ENCODE measurements around the gene SLC12A7. TPM values are rescaled to one million over a fixed set of nuclear protein-coding genes. Genes with fewer than 3 reads are reported as not detected.

The SLC12A7 gene
- total and polyA plus RNA-seq, 2 of the 13 experiments (the other 11 are each of a cell fraction or from before 2014, with no cell fraction given) = 14.0 to 18.5 TPM

GRCh38 chr5:1045960-1046560 is 65.8 kb downstream of the SLC12A7 start:
- Histone ChIP-seq H3K4me2 (ENCODE audit: low read depth, low read length) (no peak overlapping the region), H3K9me3 (ENCODE audit: low read length) (no peaks in the 10 kb centered on the region), H3K27ac (ENCODE audit: extremely low read length, insufficient read depth, low read length) (no peak overlapping the region), H3K27me3 (ENCODE audit: control insufficient read depth in 1 of 2, insufficient read depth in 2 of 2, low read length in 2 of 2) (0 out of 5 replicates have a peak, but pooled peaks cover 0 to under 1% of the 10 kb centered on the region in 2 experiments), H3K4me1 (ENCODE audit: insufficient read depth, low read length) (no peaks in the 10 kb centered on the region), H2AFZ (ENCODE audit: low read length) (no peak overlapping the region), H3K9ac (ENCODE audit: insufficient read depth, low read depth, low read length) (no peak overlapping the region), H3K4me3 (replicated peaks in 1 of 3; ENCODE audit: insufficient read depth in 1 of 3, low read depth in 2 of 3, low read length in 3 of 3) (no peak overlapping the region), H4K20me1 (ENCODE audit: insufficient read depth, low read length) (no peaks in the 10 kb centered on the region), H3K79me2 (ENCODE audit: insufficient read depth, low read length) (no peaks in the 10 kb centered on the region), H3K36me3 (replicated peaks in 1 of 2; ENCODE audit: control insufficient read depth in 1 of 2, insufficient read depth in 2 of 2, low read length in 2 of 2) (no peaks in the 10 kb centered on the region)
- BruUV-seq (replicated peaks) = no TSS peak
- in situ Hi-C loops (cut with HindIII; ENCODE audit: extremely low pct_ligation_motif_present, low pct_unique_long_range_greater_than_20kb) = no loop called here
- FAIRE-seq (no peak), ATAC-seq (no peak), DNase-seq (ENCODE audit: low spot score) (no peak)
- WGBS (ENCODE audit: low lambda C conversion rate) = 48% methylated on average over 9 of the region's 9 CpGs
- intact Hi-C loops (cut with micrococcal nuclease; ENCODE audit: unreplicated experiment) = no loop called here
- ChIA-PET POLR2A (no interaction called here), CTCF (ENCODE audit: low intra/inter-chr PET ratio, low total read pairs) (no interaction called here)
- no peak for TF ChIP-seq ATF4 (CRISPR knock-in tag; IDR thresholded peaks at IDR 0.05)
- no peak for TF ChIP-seq CBX2 (IDR thresholded peaks at IDR 0.05; ENCODE audit: low read depth, low read length)
- no peak for TF ChIP-seq CBX2 (CRISPR knock-in tag; IDR thresholded peaks at IDR 0.05; ENCODE audit: low read depth)
- no peak for TF ChIP-seq ARNTL (CRISPR knock-in tag; IDR thresholded peaks at IDR 0.05)
- TF ChIP-seq ZSCAN25 (CRISPR knock-in tag; IDR thresholded peaks at IDR 0.05) = no peak
- TF ChIP-seq KLF9 (CRISPR knock-in tag; IDR thresholded peaks at IDR 0.05; ENCODE audit: low read depth) = no peak
- no peak for TF ChIP-seq CSRNP1 (CRISPR knock-in tag; IDR thresholded peaks at IDR 0.05)
- TF ChIP-seq TCF7L2 (IDR thresholded peaks at IDR 0.05; ENCODE audit: low read depth, low read length) = no peak
- TF ChIP-seq KMT2B (CRISPR knock-in tag; IDR thresholded peaks at IDR 0.05) = no peak
- no peak for TF ChIP-seq ZNF567 (CRISPR knock-in tag; IDR thresholded peaks at IDR 0.05; ENCODE audit: borderline replicate concordance)
- no peak for TF ChIP-seq ZNF276 (CRISPR knock-in tag; IDR thresholded peaks at IDR 0.05; ENCODE audit: low read depth)
- no peak for TF ChIP-seq STAG1 (CRISPR knock-in tag; IDR thresholded peaks at IDR 0.05)
- TF ChIP-seq ZNF709 (CRISPR knock-in tag; IDR thresholded peaks at IDR 0.05) = no peak
- TF ChIP-seq ARID2 (CRISPR knock-in tag; IDR thresholded peaks at IDR 0.05; ENCODE audit: borderline replicate concordance) = no peak
- TF ChIP-seq CBX1 (IDR thresholded peaks at IDR 0.05; ENCODE audit: low read depth) = no peak
- TF ChIP-seq TP53 (CRISPR knock-in tag; conservative IDR thresholded peaks at IDR 0.05) = no peak
- no peak for TF ChIP-seq ZNF274 (CRISPR knock-in tag; IDR thresholded peaks at IDR 0.05)
- TF ChIP-seq HOXA5 (CRISPR knock-in tag; IDR thresholded peaks at IDR 0.05) = no peak
- no peak for TF ChIP-seq MIER3 (CRISPR knock-in tag; IDR thresholded peaks at IDR 0.05; ENCODE audit: borderline replicate concordance)
